ENCODE measurements around the gene C4BPB. TPM values are rescaled to one million over a fixed set of nuclear protein-coding genes. Genes with fewer than 3 reads are reported as not detected.

C4BPB gene
- total and polyA plus RNA-seq, 2 of the 13 experiments (the other 11 are each of a cell fraction or from before 2014, with no cell fraction given) = 155 to 266 TPM

GRCh38 chr1:207071426-207071825, 17.2 kb upstream of the C4BPB start:
- WGBS (ENCODE audit: low lambda C conversion rate) = 92% methylated on average over 6 of the region's 6 CpGs
- H3K4me3 ChIP-seq (replicated peaks in 1 of 3; ENCODE audit: insufficient read depth in 1 of 3, low read depth in 2 of 3, low read length in 3 of 3) = no peak overlapping the region
- no peak overlapping the region for H3K27ac ChIP-seq (ENCODE audit: extremely low read length, insufficient read depth, low read length)
- H3K9me3 ChIP-seq (ENCODE audit: low read length) = no peaks in the 10 kb centered on the region
- POLR2A ChIA-PET = no interaction called here
- intact Hi-C loops (cut with micrococcal nuclease; ENCODE audit: unreplicated experiment) (loop anchor here (10.0 kb wide), 1 partner anchor 337 kb away; no protein-coding TSS in a partner anchor), in situ Hi-C loops (cut with HindIII; ENCODE audit: extremely low pct_ligation_motif_present, low pct_unique_long_range_greater_than_20kb) (loop anchor here (10.0 kb wide), 1 partner anchor 137 kb away; no protein-coding TSS in a partner anchor)
- CTCF ChIA-PET (ENCODE audit: low intra/inter-chr PET ratio, low total read pairs) = no interaction called here
- BruUV-seq (replicated peaks) = no TSS peak
- FAIRE-seq (no peak), DNase-seq (ENCODE audit: low spot score) (no peak), ATAC-seq (no peak)
- H3K27me3 ChIP-seq (ENCODE audit: control insufficient read depth in 1 of 2, insufficient read depth in 2 of 2, low read length in 2 of 2) = no peaks in the 10 kb centered on the region
- H2AFZ ChIP-seq (ENCODE audit: low read length) = no peak overlapping the region
- no peaks in the 10 kb centered on the region for H4K20me1 ChIP-seq (ENCODE audit: insufficient read depth, low read length)
- H3K4me1 ChIP-seq (ENCODE audit: insufficient read depth, low read length) = peaks cover 21% of the 10 kb centered on the region
- H3K36me3 ChIP-seq (replicated peaks in 1 of 2; ENCODE audit: control insufficient read depth in 1 of 2, insufficient read depth in 2 of 2, low read length in 2 of 2) = peaks cover 8 to 19% of the 10 kb centered on the region in 2 experiments; a peak in 4 of 5 replicates
- H3K9ac ChIP-seq (ENCODE audit: insufficient read depth, low read depth, low read length) = no peak overlapping the region
- no peak overlapping the region for H3K4me2 ChIP-seq (ENCODE audit: low read depth, low read length)
- no peaks in the 10 kb centered on the region for H3K79me2 ChIP-seq (ENCODE audit: insufficient read depth, low read length)
- TF ChIP-seq ZBTB33 (CRISPR knock-in tag; IDR thresholded peaks at IDR 0.05) (no peak), E2F1 (CRISPR knock-in tag; IDR thresholded peaks at IDR 0.05) (no peak), ZNF280B (CRISPR knock-in tag; IDR thresholded peaks at IDR 0.05; ENCODE audit: borderline replicate concordance) (no peak), STAT6 (CRISPR knock-in tag; IDR thresholded peaks at IDR 0.05; ENCODE audit: borderline replicate concordance) (no peak), ZNF264 (CRISPR knock-in tag; IDR thresholded peaks at IDR 0.05) (no peak), ZNF784 (CRISPR knock-in tag; IDR thresholded peaks at IDR 0.05; ENCODE audit: borderline replicate concordance) (no peak), ARID2 (CRISPR knock-in tag; IDR thresholded peaks at IDR 0.05; ENCODE audit: borderline replicate concordance) (no peak), HOXA9 (CRISPR knock-in tag; IDR thresholded peaks at IDR 0.05; ENCODE audit: borderline replicate concordance) (no peak), BRCA1 (CRISPR knock-in tag; IDR thresholded peaks at IDR 0.05) (no peak), BRF2 (CRISPR knock-in tag; IDR thresholded peaks at IDR 0.05) (no peak), SRY (CRISPR knock-in tag; IDR thresholded peaks at IDR 0.05) (no peak), KDM6A (CRISPR knock-in tag; IDR thresholded peaks at IDR 0.05; ENCODE audit: low read depth) (no peak), TIGD3 (CRISPR knock-in tag; IDR thresholded peaks at IDR 0.05; ENCODE audit: borderline replicate concordance) (no peak)
